NCI-H345 treated with DMSO at 0.1 percent for 48 hours (cell line): Measurements from ENCODE around the gene NEK2.
"Not testable (repeated sequence)": the region's sequence is repeated elsewhere in the genome, so short reads cannot be mapped to it uniquely, and the experiment has no call there.

ENCODE experiments used
- DNase-seq: peaks from one replicate; lab custom pipeline; 2025; ENCODE audit not compliant: unreplicated experiment; lab: John Stamatoyannopoulos, UW

The NEK2 gene

DNA sequence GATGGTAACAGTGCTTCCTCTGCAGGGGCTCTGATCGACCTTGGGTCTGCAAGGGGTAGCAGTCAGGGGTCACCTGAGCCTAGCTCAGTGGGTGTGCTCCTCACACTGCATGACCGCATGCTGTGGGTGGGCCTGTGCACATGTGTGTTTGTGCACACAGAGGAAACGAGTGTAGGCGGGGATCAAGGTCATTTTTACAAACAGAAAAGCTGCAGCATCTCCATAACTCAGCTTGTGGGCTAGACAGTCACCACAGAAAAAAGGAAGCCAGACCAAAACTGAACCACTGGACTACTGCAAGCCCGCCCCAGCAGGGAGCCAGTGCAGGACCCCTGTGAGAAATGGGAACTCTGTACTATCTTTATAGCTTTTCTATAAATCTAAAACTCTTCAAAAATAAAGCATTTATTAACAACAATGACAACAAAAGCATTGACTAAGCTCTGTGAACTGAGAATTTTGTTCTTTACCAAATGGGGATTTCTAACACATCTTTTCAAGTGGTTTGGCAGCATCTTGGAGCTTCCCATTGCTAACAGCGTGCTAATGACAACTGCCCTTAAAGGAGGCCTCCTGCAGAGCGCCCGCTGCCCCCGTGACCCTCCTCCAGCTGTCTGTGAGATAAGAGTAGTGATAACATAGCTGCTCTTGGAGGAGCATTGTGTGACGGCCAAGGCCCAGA lies 19.9 kb upstream of the NEK2 start:
- no peak for DNase-seq

GRCh38 chr1:211693911-211694310 lies 18.5 kb upstream of the NEK2 start:
- not testable (repeated sequence) for DNase-seq

DNA sequence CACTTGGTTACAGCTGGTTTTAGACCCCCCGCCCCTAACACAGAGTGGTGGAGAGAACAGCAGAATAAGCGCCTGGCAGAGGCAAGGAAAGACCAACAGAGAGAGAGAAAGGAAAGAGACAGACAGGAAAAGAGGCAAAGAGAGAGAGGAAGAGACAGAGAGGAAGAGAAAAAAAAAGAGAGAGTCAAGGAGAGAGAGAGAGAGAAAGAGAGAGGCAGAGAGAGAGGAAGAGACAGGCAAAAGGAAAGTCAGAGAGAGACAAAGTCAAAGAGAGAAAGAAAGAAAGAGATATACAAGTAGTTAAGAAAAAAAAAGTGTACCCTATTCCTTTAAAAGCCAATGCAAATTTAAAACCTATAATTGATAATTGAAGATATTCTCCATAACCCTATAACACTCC lies 13.0 kb upstream of the NEK2 start:
- DNase-seq = no peak

DNA sequence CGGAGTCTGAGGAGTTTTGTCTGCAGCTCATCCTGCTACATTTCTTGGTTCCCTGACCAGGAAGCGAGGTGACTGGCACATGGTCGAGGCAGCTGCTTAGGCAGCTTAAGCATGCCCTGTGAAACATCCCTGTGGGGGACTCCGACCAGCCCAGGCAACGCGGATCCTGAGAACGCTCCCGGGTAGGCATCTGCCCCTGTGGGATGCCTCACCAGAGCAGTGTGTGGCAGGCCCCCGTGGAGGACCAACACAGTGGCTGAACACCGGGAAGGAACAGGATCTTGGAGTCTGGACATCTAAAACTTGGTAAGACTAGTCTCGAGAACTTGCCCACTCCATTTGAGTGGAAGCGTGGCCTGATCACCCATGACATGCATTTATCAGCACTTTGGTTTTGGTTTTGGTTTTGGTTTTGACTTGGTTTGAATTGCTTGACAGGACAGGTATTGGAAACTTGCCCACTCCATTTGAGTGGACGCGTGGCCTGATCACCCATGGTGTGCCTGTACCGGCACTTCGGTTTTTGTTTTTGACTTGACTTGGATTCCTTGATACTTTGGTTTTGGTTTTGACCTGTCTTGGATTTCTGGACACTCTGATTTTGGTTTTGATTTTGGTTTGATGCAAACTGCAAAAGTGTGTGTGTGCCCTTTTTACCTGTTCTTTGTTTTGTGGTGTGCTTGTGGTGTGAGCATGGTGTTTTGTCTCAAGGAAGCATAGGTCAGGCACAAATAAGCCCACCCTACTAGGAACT lies 12.2 kb upstream of the NEK2 start:
- no peak for DNase-seq

- DNase-seq = no peak
These were observed 10.4 kb upstream of the NEK2 start for GRCh38 chr1:211685823-211686222.

GRCh38 chr1:211684791-211685190 lies 9.4 kb upstream of the NEK2 start:
- no peak for DNase-seq

DNA sequence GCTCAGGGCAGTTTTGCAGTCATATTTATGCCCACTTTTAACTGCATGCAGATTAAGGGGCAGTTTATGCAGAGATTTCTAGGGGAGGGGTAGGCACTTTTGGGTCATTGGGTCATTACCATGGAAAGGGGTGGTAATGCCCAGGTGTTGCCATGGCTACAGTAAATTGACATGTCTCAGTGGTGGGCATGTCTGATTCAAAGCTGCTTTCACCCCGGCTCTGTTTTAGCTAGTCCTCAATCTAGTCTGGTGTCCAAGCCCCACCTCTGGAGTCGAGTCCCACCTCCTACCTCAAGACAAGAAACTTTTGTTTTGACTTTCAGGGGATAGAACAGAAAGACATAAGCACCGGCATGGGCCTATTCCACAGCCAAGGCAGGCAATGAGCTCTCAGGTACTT lies 8.9 kb upstream of the NEK2 start:
- no peak for DNase-seq

GRCh38 chr1:211683396-211684297 lies 8.2 kb upstream of the NEK2 start:
- no peak for DNase-seq

DNA sequence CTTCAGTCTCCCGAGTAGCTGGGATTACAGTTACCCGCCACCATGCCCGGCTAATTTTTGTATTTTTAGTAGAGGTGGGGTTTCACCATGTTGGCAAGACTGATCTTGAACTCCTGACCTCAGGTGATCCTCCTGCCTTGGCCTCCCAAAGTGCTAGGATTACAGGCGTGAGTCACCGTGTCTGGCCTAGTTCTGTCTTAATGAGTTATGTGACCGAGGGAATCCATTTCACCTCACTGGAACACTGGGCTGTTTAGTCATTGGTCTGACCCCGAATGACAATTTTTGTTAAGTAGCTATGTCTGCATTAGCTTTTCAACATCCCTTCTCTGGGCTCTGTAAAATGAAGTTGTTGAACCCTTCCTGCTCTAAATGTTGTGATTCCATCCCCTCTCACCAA lies 6.8 kb upstream of the NEK2 start:
- DNase-seq = not testable (repeated sequence)

- peak; percentile 86 for DNase-seq
These were observed 5.4 kb upstream of the NEK2 start for GRCh38 chr1:211680752-211681327.

- DNase-seq = no peak
These were observed 2.2 kb upstream of the NEK2 start for GRCh38 chr1:211677659-211678058.

GRCh38 chr1:211676761-211677160 lies 1.3 kb upstream of the NEK2 start:
- no peak for DNase-seq

- DNase-seq = no peak
These were observed 724 bp upstream of the NEK2 start for GRCh38 chr1:211676106-211676583.

GRCh38 chr1:211667065-211667617 lies 8.3 kb downstream of the NEK2 start:
- no peak for DNase-seq

GRCh38 chr1:211660718-211661222 lies 14.7 kb downstream of the NEK2 start:
- DNase-seq = no peak

- no peak for DNase-seq
These were observed 18.7 kb downstream of the NEK2 start for GRCh38 chr1:211656728-211657127.

GRCh38 chr1:211654838-211655787 lies 20.3 kb downstream of the NEK2 start:
- peak; percentile 60 for DNase-seq

DNA sequence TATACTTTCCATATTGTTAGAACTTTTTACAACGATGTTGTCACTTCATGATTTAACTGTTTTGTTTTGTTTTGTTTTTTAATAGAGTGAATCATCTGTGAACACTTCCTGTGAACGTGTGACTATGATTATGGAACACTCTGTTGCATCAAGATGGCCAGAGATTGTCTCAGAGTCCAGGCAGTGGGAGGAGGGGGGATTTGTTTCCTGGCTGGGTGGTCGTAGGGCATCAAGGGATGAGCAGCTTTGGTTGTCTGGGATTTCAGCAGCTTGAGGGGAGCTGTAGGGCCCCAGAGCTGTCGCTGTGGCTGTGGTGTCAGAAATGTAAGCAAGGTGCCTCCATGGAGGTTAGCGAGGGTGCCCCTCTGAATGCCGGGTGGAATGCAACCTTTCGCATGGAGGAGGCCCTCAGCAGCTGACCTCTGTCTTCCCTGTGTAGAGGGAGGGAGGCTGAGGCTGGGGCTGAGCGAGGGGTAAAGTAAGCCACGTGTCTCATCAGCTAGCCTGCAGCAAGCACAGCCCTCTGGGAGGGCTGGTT lies 21.4 kb downstream of the NEK2 start:
- DNase-seq = no peak

DNA sequence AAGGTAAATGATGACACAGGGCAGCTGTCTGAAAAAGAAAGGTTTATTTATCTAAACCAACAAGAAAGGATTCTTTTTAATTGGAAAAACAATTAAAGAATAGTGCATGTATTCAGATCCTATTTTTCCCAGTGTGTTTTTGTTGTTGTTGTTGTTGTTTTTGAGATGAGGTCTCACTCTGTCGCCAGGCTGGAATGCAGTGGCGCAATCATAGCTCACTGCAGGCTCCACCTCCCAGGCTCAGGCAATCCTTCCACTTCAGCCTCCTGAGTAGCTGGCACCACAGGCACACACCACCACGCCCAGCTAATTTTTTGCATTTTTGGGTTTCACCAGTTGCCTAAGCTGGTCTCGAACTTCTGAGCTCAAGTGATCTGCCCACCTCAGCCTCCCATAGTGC lies 22.1 kb downstream of the NEK2 start:
- DNase-seq = no peak
